WTC11 (cell line): ENCODE results near the gene BAG3. TPM values are rescaled to one million over a fixed set of nuclear protein-coding genes. Genes with fewer than 3 reads are reported as not detected.

Experiments
- ATAC-seq: fragments of 200-7000 bp; cut with Tn5 transposase; 2 replicates; pipeline ENCODE4 v1.10.0; 2021; ENCODE audit warnings: mild to moderate bottlenecking, moderate library complexity
- CTCF ChIA-PET: fragments of 300-600 bp; sonication (Branson Sonifier 250); formaldehyde crosslinking; loops from one replicate; lab custom pipeline; 2021; ENCODE audit warnings: antibody characterized with exemption; lab: Charles Lee
- POLR2A ChIA-PET: fragments of 350-600 bp; sonication (Branson Sonifier 250); formaldehyde crosslinking; loops from one replicate; lab custom pipeline; 2021; ENCODE audit warnings: antibody characterized with exemption; lab: Charles Lee
- DNase-seq: peaks from one replicate; pipeline ENCODE4 v3.0.0; 2021; ENCODE audit warnings: low spot score
- H3K27ac Mint-ChIP-seq: 2 replicates; pipeline ENCODE4 v1.8.0; 2021; ENCODE audit warnings: mixed read lengths
- H3K27me3 Mint-ChIP-seq: 2 replicates; pipeline ENCODE4 v1.8.0; 2021; ENCODE audit warnings: low read depth, mild to moderate bottlenecking, moderate library complexity, mixed read lengths
- H3K36me3 Mint-ChIP-seq: 2 replicates; pipeline ENCODE4 v1.8.0; 2021; ENCODE audit warnings: mixed read lengths
- H3K4me1 Mint-ChIP-seq: 2 replicates; pipeline ENCODE4 v1.8.0; 2022; ENCODE audit warnings: mixed read lengths
- H3K4me3 Mint-ChIP-seq: 2 replicates; pipeline ENCODE4 v1.8.0; 2021; ENCODE audit warnings: mild to moderate bottlenecking, moderate library complexity, mixed read lengths
- H3K9me3 Mint-ChIP-seq: 2 replicates; pipeline ENCODE4 v1.8.0; 2021; ENCODE audit warnings: mixed read lengths
- EMX1 ChIP-seq: fragments of 250-450 bp; sonication (Bioruptor Pico); IDR thresholded peaks from 2 replicates; pipeline ENCODE4 v1.8.0; 2021; ENCODE audit warnings: mild to moderate bottlenecking
- ESRRA ChIP-seq: sonication (generic); formaldehyde crosslinking; IDR thresholded peaks from 2 replicates; pipeline ENCODE4 v1.8.1; 2022; ENCODE audit warnings: mild to moderate bottlenecking, missing genetic modification reagents, borderline replicate concordance
- NFE2L1 ChIP-seq: sonication (generic); formaldehyde crosslinking; IDR thresholded peaks from 2 replicates; pipeline ENCODE4 v1.8.1; 2023; ENCODE audit warnings: missing genetic modification reagents
- NR3C1 ChIP-seq: sonication (generic); formaldehyde crosslinking; conservative IDR thresholded peaks from 2 replicates; pipeline ENCODE4 v1.8.1; 2023; ENCODE audit warnings: low read depth, mild to moderate bottlenecking, missing genetic modification reagents
- SMAD4 ChIP-seq: sonication (generic); formaldehyde crosslinking; IDR thresholded peaks from 2 replicates; pipeline ENCODE4 v1.8.0; 2022; ENCODE audit warnings: mild to moderate bottlenecking, missing genetic modification reagents
- TP53 ChIP-seq: sonication (generic); formaldehyde crosslinking; IDR thresholded peaks from 2 replicates; pipeline ENCODE4 v1.8.1; 2023; ENCODE audit warnings: mild to moderate bottlenecking, missing genetic modification reagents
- ZBTB21 ChIP-seq: sonication (generic); formaldehyde crosslinking; IDR thresholded peaks from 2 replicates; pipeline ENCODE4 v1.8.1; 2023; ENCODE audit warnings: mild to moderate bottlenecking, missing genetic modification reagents, borderline replicate concordance
- ZNF396 ChIP-seq: fragments of 250-450 bp; sonication (Bioruptor Pico); IDR thresholded peaks from 2 replicates; pipeline ENCODE4 v1.8.0; 2021; ENCODE audit warnings: mild to moderate bottlenecking, moderate library complexity, borderline replicate concordance
- ZNF671 ChIP-seq: fragments of 250-450 bp; sonication (Bioruptor Pico); IDR thresholded peaks from 2 replicates; pipeline ENCODE4 v1.8.0; 2021; ENCODE audit warnings: mild to moderate bottlenecking
- total RNA-seq: library from RNA; stranded (reverse); gene quantifications from 3 replicates; pipeline ENCODE4 v1.2.3, GENCODE V29; 2021
- TF ChIP-seq, protein P1 (sequence below): fragments of 200-600 bp; IDR thresholded peaks from 2 replicates; pipeline ENCODE4 v1.8.0; 2022; ENCODE audit warnings: antibody characterized with exemption
- TF ChIP-seq, protein P2 (sequence below): fragments of 250-450 bp; sonication (Bioruptor Pico); IDR thresholded peaks from 2 replicates; pipeline ENCODE4 v1.9.0; 2021; ENCODE audit warnings: mild to moderate bottlenecking
- TF ChIP-seq, protein P3 (sequence below): sonication (generic); formaldehyde crosslinking; IDR thresholded peaks from 2 replicates; pipeline ENCODE4 v1.8.1; 2023; ENCODE audit warnings: mild to moderate bottlenecking, missing genetic modification reagents
- TF ChIP-seq, protein P4 (sequence below): sonication (generic); formaldehyde crosslinking; IDR thresholded peaks from 2 replicates; pipeline ENCODE4 v1.8.1; 2023; ENCODE audit warnings: mild to moderate bottlenecking, moderate library complexity, missing genetic modification reagents
- TF ChIP-seq, protein P5 (sequence below): sonication (generic); formaldehyde crosslinking; conservative IDR thresholded peaks from 2 replicates; pipeline ENCODE4 v1.8.1; 2023; ENCODE audit warnings: mild to moderate bottlenecking, low read depth, missing genetic modification reagents, moderate library complexity

Gene BAG3
- total RNA-seq, 1 experiment from 2014 or later = 15.7 TPM

DNA sequence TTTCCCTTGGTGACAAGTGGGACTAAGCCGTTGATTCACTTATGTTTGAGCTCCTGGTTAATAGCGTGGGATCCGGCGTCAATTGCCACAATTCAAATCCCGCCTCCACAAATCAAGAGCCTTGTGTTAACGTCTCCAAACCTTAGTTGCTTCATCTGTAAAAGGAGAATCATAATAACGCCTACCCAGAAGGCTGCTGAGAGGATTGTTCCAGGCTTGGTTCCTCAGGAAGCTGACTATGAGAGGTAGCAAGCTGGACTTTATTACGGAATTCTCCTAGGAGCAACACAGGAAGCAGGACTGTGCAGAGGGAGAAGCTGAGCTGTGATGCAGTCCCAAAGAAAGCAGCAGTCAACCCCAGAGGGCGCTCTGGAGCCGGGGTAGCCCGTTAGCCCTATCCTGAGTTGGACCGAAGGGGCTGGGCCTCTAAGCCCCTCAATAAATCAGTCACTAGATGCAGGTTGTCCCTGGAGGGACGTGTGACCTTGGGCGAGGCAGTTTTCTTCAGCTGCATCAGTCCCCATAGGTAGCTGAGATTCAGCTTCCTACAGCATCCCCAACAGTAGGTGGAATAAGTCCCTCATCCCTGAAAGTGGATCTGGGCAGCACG, 6.9 kb upstream of the BAG3 start:
- peaks cover 7% of the 10 kb centered on the region; the same call in 1 of the 2 replicates for H3K4me1 Mint-ChIP-seq
- peaks cover 4% of the 10 kb centered on the region; the same call in 1 of the 2 replicates for H3K36me3 Mint-ChIP-seq
- H3K9me3 Mint-ChIP-seq = peaks cover 9% of the 10 kb centered on the region
- no peak overlapping the region for H3K27ac Mint-ChIP-seq
- DNase-seq = peak; percentile 78
- CTCF ChIA-PET = interaction anchor here (0.5 to 2.0 kb wide), 19 partner anchors 10 to 569 kb away, joined by 3 to 18 read pairs (median 5); partner anchors contain the start of gene INPP5F
- POLR2A ChIA-PET = no interaction called here
- TF ChIP-seq, protein P1, sequence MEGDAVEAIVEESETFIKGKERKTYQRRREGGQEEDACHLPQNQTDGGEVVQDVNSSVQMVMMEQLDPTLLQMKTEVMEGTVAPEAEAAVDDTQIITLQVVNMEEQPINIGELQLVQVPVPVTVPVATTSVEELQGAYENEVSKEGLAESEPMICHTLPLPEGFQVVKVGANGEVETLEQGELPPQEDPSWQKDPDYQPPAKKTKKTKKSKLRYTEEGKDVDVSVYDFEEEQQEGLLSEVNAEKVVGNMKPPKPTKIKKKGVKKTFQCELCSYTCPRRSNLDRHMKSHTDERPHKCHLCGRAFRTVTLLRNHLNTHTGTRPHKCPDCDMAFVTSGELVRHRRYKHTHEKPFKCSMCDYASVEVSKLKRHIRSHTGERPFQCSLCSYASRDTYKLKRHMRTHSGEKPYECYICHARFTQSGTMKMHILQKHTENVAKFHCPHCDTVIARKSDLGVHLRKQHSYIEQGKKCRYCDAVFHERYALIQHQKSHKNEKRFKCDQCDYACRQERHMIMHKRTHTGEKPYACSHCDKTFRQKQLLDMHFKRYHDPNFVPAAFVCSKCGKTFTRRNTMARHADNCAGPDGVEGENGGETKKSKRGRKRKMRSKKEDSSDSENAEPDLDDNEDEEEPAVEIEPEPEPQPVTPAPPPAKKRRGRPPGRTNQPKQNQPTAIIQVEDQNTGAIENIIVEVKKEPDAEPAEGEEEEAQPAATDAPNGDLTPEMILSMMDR = peak; percentile 29; the same call in 1 of the 2 replicates
- TF ChIP-seq NFE2L1 (CRISPR knock-in tag) = no peak
- H3K27me3 Mint-ChIP-seq = no peaks in the 10 kb centered on the region; the same call in 1 of the 2 replicates
- H3K4me3 Mint-ChIP-seq = no peak overlapping the region
- ATAC-seq = peak; percentile 99

DNA sequence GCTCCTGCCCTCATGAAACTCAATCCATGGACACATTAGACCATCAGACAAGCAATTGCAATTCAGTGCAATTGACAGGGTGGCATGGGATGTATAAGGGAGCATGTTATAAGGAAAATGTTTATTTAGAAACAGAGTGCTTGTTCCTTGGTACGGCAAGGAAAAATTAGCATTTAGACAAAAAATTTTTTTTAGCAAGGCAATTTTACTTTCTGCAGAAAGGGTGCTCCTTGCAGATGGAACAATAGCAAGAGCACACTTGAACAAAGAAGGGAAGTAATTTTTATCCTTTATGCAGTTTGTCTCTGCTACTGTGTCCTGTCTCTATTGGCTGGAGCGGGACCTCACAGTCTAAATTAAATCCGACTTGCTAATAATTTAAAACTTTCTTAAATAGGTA, 6.2 kb upstream of the BAG3 start:
- Mint-ChIP-seq H3K9me3 (peaks cover 9% of the 10 kb centered on the region), H3K4me1 (peaks cover 10% of the 10 kb centered on the region), H3K36me3 (peaks cover 4% of the 10 kb centered on the region; the same call in 1 of the 2 replicates), H3K27me3 (no peaks in the 10 kb centered on the region; the same call in 1 of the 2 replicates), H3K27ac (no peak overlapping the region), H3K4me3 (no peak overlapping the region)
- ChIA-PET POLR2A (interaction anchor here (0.6 kb wide), 1 partner anchor 214 kb away, joined by 3 read pairs; no protein-coding TSS in a partner anchor), CTCF (interaction anchor here (1.0 to 2.0 kb wide), 8 partner anchors 13 to 173 kb away, joined by 3 to 18 read pairs (median 10); no protein-coding TSS in a partner anchor)
- no peak for DNase-seq
- TF ChIP-seq, protein P2, sequence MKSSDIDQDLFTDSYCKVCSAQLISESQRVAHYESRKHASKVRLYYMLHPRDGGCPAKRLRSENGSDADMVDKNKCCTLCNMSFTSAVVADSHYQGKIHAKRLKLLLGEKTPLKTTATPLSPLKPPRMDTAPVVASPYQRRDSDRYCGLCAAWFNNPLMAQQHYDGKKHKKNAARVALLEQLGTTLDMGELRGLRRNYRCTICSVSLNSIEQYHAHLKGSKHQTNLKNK (CRISPR knock-in tag) = no peak
- TF ChIP-seq ZNF396 (CRISPR knock-in tag) (no peak), SMAD4 (CRISPR knock-in tag) (no peak), TP53 (CRISPR knock-in tag) (no peak), ZNF671 (CRISPR knock-in tag) (no peak), NR3C1 (CRISPR knock-in tag) (no peak), ESRRA (no peak), ZBTB21 (CRISPR knock-in tag) (no peak), EMX1 (CRISPR knock-in tag) (no peak)
- TF ChIP-seq, protein P3, sequence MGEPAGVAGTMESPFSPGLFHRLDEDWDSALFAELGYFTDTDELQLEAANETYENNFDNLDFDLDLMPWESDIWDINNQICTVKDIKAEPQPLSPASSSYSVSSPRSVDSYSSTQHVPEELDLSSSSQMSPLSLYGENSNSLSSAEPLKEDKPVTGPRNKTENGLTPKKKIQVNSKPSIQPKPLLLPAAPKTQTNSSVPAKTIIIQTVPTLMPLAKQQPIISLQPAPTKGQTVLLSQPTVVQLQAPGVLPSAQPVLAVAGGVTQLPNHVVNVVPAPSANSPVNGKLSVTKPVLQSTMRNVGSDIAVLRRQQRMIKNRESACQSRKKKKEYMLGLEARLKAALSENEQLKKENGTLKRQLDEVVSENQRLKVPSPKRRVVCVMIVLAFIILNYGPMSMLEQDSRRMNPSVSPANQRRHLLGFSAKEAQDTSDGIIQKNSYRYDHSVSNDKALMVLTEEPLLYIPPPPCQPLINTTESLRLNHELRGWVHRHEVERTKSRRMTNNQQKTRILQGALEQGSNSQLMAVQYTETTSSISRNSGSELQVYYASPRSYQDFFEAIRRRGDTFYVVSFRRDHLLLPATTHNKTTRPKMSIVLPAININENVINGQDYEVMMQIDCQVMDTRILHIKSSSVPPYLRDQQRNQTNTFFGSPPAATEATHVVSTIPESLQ (CRISPR knock-in tag) = no peak
- TF ChIP-seq, protein P4, sequence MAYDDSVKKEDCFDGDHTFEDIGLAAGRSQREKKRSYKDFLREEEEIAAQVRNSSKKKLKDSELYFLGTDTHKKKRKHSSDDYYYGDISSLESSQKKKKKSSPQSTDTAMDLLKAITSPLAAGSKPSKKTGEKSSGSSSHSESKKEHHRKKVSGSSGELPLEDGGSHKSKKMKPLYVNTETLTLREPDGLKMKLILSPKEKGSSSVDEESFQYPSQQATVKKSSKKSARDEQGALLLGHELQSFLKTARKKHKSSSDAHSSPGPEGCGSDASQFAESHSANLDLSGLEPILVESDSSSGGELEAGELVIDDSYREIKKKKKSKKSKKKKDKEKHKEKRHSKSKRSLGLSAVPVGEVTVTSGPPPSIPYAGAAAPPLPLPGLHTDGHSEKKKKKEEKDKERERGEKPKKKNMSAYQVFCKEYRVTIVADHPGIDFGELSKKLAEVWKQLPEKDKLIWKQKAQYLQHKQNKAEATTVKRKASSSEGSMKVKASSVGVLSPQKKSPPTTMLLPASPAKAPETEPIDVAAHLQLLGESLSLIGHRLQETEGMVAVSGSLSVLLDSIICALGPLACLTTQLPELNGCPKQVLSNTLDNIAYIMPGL (CRISPR knock-in tag) = no peak
- TF ChIP-seq, protein P5, sequence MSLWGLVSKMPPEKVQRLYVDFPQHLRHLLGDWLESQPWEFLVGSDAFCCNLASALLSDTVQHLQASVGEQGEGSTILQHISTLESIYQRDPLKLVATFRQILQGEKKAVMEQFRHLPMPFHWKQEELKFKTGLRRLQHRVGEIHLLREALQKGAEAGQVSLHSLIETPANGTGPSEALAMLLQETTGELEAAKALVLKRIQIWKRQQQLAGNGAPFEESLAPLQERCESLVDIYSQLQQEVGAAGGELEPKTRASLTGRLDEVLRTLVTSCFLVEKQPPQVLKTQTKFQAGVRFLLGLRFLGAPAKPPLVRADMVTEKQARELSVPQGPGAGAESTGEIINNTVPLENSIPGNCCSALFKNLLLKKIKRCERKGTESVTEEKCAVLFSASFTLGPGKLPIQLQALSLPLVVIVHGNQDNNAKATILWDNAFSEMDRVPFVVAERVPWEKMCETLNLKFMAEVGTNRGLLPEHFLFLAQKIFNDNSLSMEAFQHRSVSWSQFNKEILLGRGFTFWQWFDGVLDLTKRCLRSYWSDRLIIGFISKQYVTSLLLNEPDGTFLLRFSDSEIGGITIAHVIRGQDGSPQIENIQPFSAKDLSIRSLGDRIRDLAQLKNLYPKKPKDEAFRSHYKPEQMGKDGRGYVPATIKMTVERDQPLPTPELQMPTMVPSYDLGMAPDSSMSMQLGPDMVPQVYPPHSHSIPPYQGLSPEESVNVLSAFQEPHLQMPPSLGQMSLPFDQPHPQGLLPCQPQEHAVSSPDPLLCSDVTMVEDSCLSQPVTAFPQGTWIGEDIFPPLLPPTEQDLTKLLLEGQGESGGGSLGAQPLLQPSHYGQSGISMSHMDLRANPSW (CRISPR knock-in tag) = no peak
- ATAC-seq = no peak
